Measurements from ENCODE around the gene MYH7.

The MYH7 gene

GRCh38 chr14:23436327-23437132 lies 1.1 kb upstream of the MYH7 start:
- no peak overlapping the region for H3K27ac ChIP-seq
- no peak for DNase-seq (ENCODE audit: low read depth, low spot score)
- H3K4me3 ChIP-seq = no peak overlapping the region
- TF ChIP-seq EZH2 (IDR thresholded peaks at IDR 0.05) = no peak
- TF ChIP-seq POLR2AphosphoS5 (IDR thresholded peaks at IDR 0.05; ENCODE audit: borderline replicate concordance, low read depth, low read length) = no peak
- no peak for TF ChIP-seq FOXP2 (optimal IDR thresholded peaks at IDR 0.05; ENCODE audit: control extremely low read depth, extremely low read length, insufficient read depth)
- H3K36me3 ChIP-seq (ENCODE audit: insufficient read depth, low read length) = no peaks in the 10 kb centered on the region
- no peaks in the 10 kb centered on the region for H3K9me3 ChIP-seq (ENCODE audit: low read depth, low read length)
- H3K9ac ChIP-seq (ENCODE audit: insufficient read length) = no peak overlapping the region

DNA sequence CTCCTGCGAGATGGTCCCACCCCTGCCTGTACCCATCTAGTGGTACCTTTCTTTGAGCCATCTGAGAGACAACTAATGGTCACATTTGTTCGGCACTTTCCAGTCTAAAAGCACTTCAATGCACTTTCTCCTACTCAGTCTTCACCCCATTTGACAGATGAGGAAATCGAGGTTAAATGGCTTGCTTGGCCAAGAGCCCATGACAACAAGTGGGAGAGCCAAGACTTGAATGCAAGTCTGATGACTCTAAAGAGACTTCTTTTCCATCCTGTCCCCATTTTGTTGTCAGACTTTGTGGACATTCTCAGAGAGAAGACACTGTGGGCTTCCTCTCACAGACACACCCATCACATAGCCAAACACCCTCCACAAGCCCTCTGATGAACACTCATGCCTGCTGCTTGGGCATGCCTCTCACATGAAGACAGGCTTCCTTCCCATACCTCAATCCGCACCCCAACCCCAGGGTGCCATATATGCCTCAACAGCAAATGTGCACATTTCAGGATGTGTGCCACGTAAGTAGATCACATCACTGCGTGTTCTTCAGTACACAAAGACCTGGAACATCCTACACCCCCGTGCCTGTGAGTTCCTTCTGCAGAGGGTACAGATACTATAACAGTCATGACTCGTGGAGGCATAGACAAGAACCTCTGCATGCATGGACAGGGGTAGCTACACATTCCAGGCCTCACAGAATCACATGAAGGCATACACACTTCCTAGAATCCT lies 805 bp downstream of the MYH7 start:
- DNase-seq (ENCODE audit: low read depth, low spot score) = no peak
- H3K4me3 ChIP-seq = no peak overlapping the region
- no peaks in the 10 kb centered on the region for H3K9me3 ChIP-seq (ENCODE audit: low read depth, low read length)
- no peaks in the 10 kb centered on the region for H3K36me3 ChIP-seq (ENCODE audit: insufficient read depth, low read length)
- TF ChIP-seq EZH2 (IDR thresholded peaks at IDR 0.05) (no peak), FOXP2 (optimal IDR thresholded peaks at IDR 0.05; ENCODE audit: control extremely low read depth, extremely low read length, insufficient read depth) (no peak), POLR2AphosphoS5 (IDR thresholded peaks at IDR 0.05; ENCODE audit: borderline replicate concordance, low read depth, low read length) (no peak)
- no peak overlapping the region for H3K27ac ChIP-seq
- H3K9ac ChIP-seq (ENCODE audit: insufficient read length) = no peak overlapping the region

GRCh38 chr14:23433457-23433856 lies 2.0 kb downstream of the MYH7 start:
- no peak for DNase-seq (ENCODE audit: low read depth, low spot score)
- Histone ChIP-seq H3K27ac (no peak overlapping the region), H3K36me3 (ENCODE audit: insufficient read depth, low read length) (no peaks in the 10 kb centered on the region), H3K9me3 (ENCODE audit: low read depth, low read length) (no peaks in the 10 kb centered on the region), H3K9ac (ENCODE audit: insufficient read length) (no peak overlapping the region), H3K4me3 (no peak overlapping the region)
- no peak for TF ChIP-seq POLR2AphosphoS5 (IDR thresholded peaks at IDR 0.05; ENCODE audit: borderline replicate concordance, low read depth, low read length)
- TF ChIP-seq EZH2 (IDR thresholded peaks at IDR 0.05) = no peak
- no peak for TF ChIP-seq FOXP2 (optimal IDR thresholded peaks at IDR 0.05; ENCODE audit: control extremely low read depth, extremely low read length, insufficient read depth)

- Histone ChIP-seq H3K4me3 (no peak overlapping the region), H3K27ac (no peak overlapping the region), H3K9me3 (ENCODE audit: low read depth, low read length) (no peaks in the 10 kb centered on the region), H3K9ac (ENCODE audit: insufficient read length) (no peak overlapping the region), H3K36me3 (ENCODE audit: insufficient read depth, low read length) (no peaks in the 10 kb centered on the region)
- no peak for DNase-seq (ENCODE audit: low read depth, low spot score)
- TF ChIP-seq POLR2AphosphoS5 (IDR thresholded peaks at IDR 0.05; ENCODE audit: borderline replicate concordance, low read depth, low read length) = no peak
- TF ChIP-seq FOXP2 (optimal IDR thresholded peaks at IDR 0.05; ENCODE audit: control extremely low read depth, extremely low read length, insufficient read depth) = no peak
- no peak for TF ChIP-seq EZH2 (IDR thresholded peaks at IDR 0.05)
These were observed 2.5 kb downstream of the MYH7 start for GRCh38 chr14:23432946-23433345.

DNA sequence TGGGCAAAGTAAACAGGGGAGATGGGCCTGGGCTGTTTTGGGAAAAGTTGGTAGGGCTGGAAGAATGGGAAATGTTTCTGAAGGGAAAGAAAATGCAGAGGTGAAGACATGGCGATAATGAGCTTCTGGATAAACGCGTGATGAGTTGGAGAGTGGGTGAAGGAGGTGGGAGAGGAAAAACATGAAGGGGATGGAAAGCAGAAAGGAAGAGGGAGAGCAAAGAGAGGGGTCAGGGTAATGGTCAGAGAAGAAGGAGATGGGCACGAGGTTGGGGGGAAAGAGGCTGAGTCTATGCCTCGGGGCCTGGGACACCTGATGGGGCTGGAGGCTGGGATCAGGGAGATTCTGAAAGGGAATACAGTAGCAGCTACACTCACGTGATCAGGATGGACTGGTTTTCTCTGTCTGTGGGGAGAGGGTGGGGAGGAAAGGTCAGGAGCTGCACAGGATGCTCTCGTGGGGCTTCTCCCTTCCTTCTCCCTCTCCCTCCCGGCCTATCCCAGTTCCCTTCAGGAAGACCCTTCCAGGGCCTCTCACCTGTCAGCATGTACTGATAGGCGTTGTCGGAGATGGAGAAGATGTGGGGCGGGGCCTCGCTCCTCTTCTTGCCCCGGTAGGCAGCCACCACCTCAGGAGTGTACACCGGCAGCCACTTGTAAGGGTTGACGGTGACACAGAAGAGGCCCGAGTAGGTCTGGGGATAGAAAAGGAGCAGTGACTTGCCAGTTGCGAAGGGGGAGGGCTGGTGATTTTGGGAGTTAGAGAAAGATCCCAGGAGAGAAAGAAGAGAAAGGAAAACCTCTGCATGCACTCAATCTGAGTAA lies 3.1 kb downstream of the MYH7 start:
- Histone ChIP-seq H3K9ac (ENCODE audit: insufficient read length) (no peak overlapping the region), H3K4me3 (no peak overlapping the region), H3K36me3 (ENCODE audit: insufficient read depth, low read length) (no peaks in the 10 kb centered on the region), H3K9me3 (ENCODE audit: low read depth, low read length) (no peaks in the 10 kb centered on the region), H3K27ac (no peak overlapping the region)
- DNase-seq (ENCODE audit: low read depth, low spot score) = no peak
- TF ChIP-seq POLR2AphosphoS5 (IDR thresholded peaks at IDR 0.05; ENCODE audit: borderline replicate concordance, low read depth, low read length) (no peak), FOXP2 (optimal IDR thresholded peaks at IDR 0.05; ENCODE audit: control extremely low read depth, extremely low read length, insufficient read depth) (no peak), EZH2 (IDR thresholded peaks at IDR 0.05) (no peak)

- Histone ChIP-seq H3K9ac (ENCODE audit: insufficient read length) (no peak overlapping the region), H3K4me3 (no peak overlapping the region), H3K27ac (no peak overlapping the region), H3K9me3 (ENCODE audit: low read depth, low read length) (no peaks in the 10 kb centered on the region), H3K36me3 (ENCODE audit: insufficient read depth, low read length) (no peaks in the 10 kb centered on the region)
- DNase-seq (ENCODE audit: low read depth, low spot score) = no peak
- no peak for TF ChIP-seq FOXP2 (optimal IDR thresholded peaks at IDR 0.05; ENCODE audit: control extremely low read depth, extremely low read length, insufficient read depth)
- no peak for TF ChIP-seq EZH2 (IDR thresholded peaks at IDR 0.05)
- no peak for TF ChIP-seq POLR2AphosphoS5 (IDR thresholded peaks at IDR 0.05; ENCODE audit: borderline replicate concordance, low read depth, low read length)
These were observed 4.0 kb downstream of the MYH7 start for GRCh38 chr14:23431486-23431885.

DNA sequence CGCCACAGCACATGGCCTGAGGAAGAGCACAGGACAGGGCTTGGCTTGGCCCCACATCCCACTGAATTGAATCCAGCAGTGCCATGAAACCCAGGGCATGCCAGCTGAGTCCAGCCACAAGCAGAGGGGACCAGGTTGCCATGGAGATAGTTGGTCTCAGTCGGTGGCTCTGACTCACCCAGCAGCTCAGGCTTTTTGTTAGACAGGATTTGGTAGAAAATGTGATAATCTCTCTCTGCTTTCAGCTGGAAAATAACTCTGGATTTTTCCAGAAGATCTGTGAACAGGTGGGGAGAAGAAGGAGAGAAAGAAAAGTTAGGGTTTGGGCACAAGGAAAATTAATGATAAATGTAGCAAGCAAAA lies 4.8 kb downstream of the MYH7 start:
- no peak for TF ChIP-seq POLR2AphosphoS5 (IDR thresholded peaks at IDR 0.05; ENCODE audit: borderline replicate concordance, low read depth, low read length)
- no peak for TF ChIP-seq EZH2 (IDR thresholded peaks at IDR 0.05)
- TF ChIP-seq FOXP2 (optimal IDR thresholded peaks at IDR 0.05; ENCODE audit: control extremely low read depth, extremely low read length, insufficient read depth) = no peak
- no peak overlapping the region for H3K9ac ChIP-seq (ENCODE audit: insufficient read length)
- no peak overlapping the region for H3K27ac ChIP-seq
- no peak overlapping the region for H3K4me3 ChIP-seq
- no peaks in the 10 kb centered on the region for H3K9me3 ChIP-seq (ENCODE audit: low read depth, low read length)
- no peak for DNase-seq (ENCODE audit: low read depth, low spot score)
- no peaks in the 10 kb centered on the region for H3K36me3 ChIP-seq (ENCODE audit: insufficient read depth, low read length)

All from SK-N-MC (cell line).